ENCODE results near the gene HIPK3.

GRCh38 chr11:33281758-33282157 lies 24.6 kb downstream of the HIPK3 start:
- TF ChIP-seq CTCF (IDR thresholded peaks at IDR 0.05) (no peak), POLR2A (IDR thresholded peaks at IDR 0.05) (no peak), POLR2AphosphoS5 (IDR thresholded peaks at IDR 0.05) (no peak)

Measured in sigmoid colon (tissue), 4 donors.